GM06990 (cell line): ENCODE data around the gene CUX1.
A peak's percentile ranks its signal among the peaks of the same experiment; 100 is the strongest.
"Not testable (repeated sequence)": the region's sequence is repeated elsewhere in the genome, so short reads cannot be mapped to it uniquely, and the experiment has no call there.

ENCODE experiments used
- DNase-seq: peaks from one replicate; pipeline ENCODE4 v3.0.0-alpha.2; 2011; ENCODE audit not compliant: insufficient read length; ENCODE audit errors: extremely low read depth
- H3K27me3 ChIP-seq: replicated peaks from 2 replicates; pipeline ENCODE4 v1.6.0; 2011; ENCODE audit warnings: low read length; ENCODE audit not compliant: control insufficient read depth, insufficient read depth
- H3K36me3 ChIP-seq: 2 replicates; pipeline ENCODE4 v1.5.1; 2011; ENCODE audit warnings: low read length; ENCODE audit not compliant: control insufficient read depth, insufficient read depth
- H3K4me3 ChIP-seq: replicated peaks from 2 replicates; pipeline ENCODE4 v1.5.1; 2011; ENCODE audit warnings: low read depth, mild to moderate bottlenecking, control low read depth, low read length
- CTCF ChIP-seq: IDR thresholded peaks from 2 replicates; pipeline ENCODE4 v1.5.1; 2011; ENCODE audit warnings: low read length, control low read depth, mild to moderate bottlenecking, inconsistent platforms; ENCODE audit not compliant: insufficient read depth, poor library complexity, severe bottlenecking

Gene CUX1

GRCh38 chr7:102132209-102132752, 314.9 kb downstream of the CUX1 start:
- no peak for TF ChIP-seq CTCF
- no peaks in the 10 kb centered on the region for H3K36me3 ChIP-seq
- H3K4me3 ChIP-seq = no peak overlapping the region
- H3K27me3 ChIP-seq = no peaks in the 10 kb centered on the region
- no peak for DNase-seq

- DNase-seq = no peak
- no peak for TF ChIP-seq CTCF
- H3K36me3 ChIP-seq = no peaks in the 10 kb centered on the region
- no peak overlapping the region for H3K4me3 ChIP-seq
- H3K27me3 ChIP-seq = no peaks in the 10 kb centered on the region
Measured at GRCh38 chr7:102138676-102139075, 321.2 kb downstream of the CUX1 start.

DNA sequence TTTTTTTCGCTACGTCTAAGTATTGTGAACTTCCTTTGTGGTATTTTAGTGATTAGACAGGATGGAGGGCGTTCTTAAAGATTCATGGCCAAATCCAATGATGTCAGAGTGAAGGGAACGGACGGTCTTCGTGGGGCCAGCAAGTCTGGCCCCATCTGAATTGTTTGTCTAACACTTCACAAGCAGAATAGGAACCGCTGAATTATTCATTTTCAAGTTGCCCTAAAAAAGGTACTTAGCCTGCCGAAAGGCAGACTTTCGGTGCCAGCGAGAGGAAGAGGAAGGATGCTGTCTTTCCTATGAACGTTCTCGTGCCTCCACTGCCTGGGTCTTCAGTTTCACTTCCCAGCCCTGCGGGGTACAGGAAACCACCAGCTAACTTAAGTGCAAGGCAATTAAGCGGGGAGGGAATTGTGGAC, 323.5 kb downstream of the CUX1 start:
- no peak overlapping the region for H3K4me3 ChIP-seq
- no peaks in the 10 kb centered on the region for H3K36me3 ChIP-seq
- DNase-seq = peak; percentile 28
- H3K27me3 ChIP-seq = no peaks in the 10 kb centered on the region
- TF ChIP-seq CTCF = no peak

- not testable (repeated sequence) for H3K36me3 ChIP-seq, H3K4me3 ChIP-seq, DNase-seq, H3K27me3 ChIP-seq
Measured at GRCh38 chr7:102142433-102142832, 325.0 kb downstream of the CUX1 start.

- Histone ChIP-seq H3K36me3 (no peaks in the 10 kb centered on the region), H3K4me3 (no peak overlapping the region), H3K27me3 (no peaks in the 10 kb centered on the region)
- TF ChIP-seq CTCF = no peak
- no peak for DNase-seq
Measured at GRCh38 chr7:102146122-102146521, 328.7 kb downstream of the CUX1 start.

DNA sequence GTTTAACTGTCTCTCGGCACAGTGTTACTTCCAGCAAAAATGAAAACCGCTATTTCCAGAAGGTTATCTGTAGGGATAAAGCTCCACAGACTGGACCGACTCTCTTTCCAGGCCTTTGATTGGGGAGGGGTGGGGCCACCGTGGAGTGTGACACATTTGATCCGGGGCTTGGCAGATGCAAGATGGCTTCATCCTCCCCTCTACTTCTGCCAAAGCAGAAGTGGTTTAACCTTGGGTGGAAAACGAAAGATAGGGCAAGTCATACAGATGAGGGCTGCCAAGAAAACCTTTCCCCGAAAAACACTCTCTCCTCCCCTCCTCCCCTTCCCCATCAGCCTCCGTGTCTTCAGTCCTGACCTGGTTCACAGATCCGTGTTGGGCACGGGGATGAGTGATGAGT, 329.6 kb downstream of the CUX1 start:
- no peaks in the 10 kb centered on the region for H3K36me3 ChIP-seq
- no peak overlapping the region for H3K4me3 ChIP-seq
- H3K27me3 ChIP-seq = no peaks in the 10 kb centered on the region
- no peak for DNase-seq
- no peak for TF ChIP-seq CTCF
